Measurements from ENCODE around the gene PARD6A.

DNA sequence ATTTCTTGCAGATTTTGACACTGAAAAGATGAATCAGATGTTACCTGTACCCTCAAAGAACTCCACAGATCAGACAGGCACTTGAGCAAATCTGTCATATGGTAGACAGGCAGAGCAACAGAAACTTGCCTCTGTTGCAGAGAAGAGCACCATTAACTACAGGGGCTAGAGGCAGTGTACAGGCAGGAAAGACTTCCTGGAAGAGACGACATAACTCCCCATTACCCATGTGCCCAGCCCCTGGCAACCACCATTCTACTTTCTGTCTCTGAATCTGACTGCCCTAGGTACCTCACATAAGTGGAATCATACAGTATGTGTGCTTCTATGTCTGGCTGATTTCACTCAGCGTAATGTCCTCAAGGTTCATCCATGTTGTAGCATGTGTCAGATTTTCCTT is 42.9 kb downstream of the PARD6A start:
- TF ChIP-seq, protein P1, sequence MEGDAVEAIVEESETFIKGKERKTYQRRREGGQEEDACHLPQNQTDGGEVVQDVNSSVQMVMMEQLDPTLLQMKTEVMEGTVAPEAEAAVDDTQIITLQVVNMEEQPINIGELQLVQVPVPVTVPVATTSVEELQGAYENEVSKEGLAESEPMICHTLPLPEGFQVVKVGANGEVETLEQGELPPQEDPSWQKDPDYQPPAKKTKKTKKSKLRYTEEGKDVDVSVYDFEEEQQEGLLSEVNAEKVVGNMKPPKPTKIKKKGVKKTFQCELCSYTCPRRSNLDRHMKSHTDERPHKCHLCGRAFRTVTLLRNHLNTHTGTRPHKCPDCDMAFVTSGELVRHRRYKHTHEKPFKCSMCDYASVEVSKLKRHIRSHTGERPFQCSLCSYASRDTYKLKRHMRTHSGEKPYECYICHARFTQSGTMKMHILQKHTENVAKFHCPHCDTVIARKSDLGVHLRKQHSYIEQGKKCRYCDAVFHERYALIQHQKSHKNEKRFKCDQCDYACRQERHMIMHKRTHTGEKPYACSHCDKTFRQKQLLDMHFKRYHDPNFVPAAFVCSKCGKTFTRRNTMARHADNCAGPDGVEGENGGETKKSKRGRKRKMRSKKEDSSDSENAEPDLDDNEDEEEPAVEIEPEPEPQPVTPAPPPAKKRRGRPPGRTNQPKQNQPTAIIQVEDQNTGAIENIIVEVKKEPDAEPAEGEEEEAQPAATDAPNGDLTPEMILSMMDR (conservative IDR thresholded peaks at IDR 0.05): no peak
- TF ChIP-seq ZFX (IDR thresholded peaks at IDR 0.05): no peak

All from C4-2B (cell line).